KMS-11 (cell line): ENCODE measurements around the gene FCN1.
"Not testable (repeated sequence)": the region's sequence is repeated elsewhere in the genome, so short reads cannot be mapped to it uniquely, and the experiment has no call there.

Experiments used
- H2AFZ ChIP-seq: fragments of 200-600 bp; sonication (generic); 2 replicates; pipeline ENCODE4 v1.6.1; 2016; ENCODE audit warnings: antibody characterized with exemption, mixed run types, low read depth
- H3K27ac ChIP-seq: fragments of 200-600 bp; sonication (generic); 2 replicates; pipeline ENCODE4 v1.6.1; 2016; ENCODE audit warnings: mild to moderate bottlenecking, mixed run types
- H3K27me3 ChIP-seq: fragments of 200-600 bp; sonication (generic); 2 replicates; pipeline ENCODE4 v1.6.1; 2017; ENCODE audit warnings: mild to moderate bottlenecking, low read depth, mixed run types, moderate library complexity; ENCODE audit not compliant: insufficient read depth
- H3K36me3 ChIP-seq: fragments of 200-600 bp; sonication (generic); 2 replicates; pipeline ENCODE4 v1.6.1; 2017; ENCODE audit warnings: mild to moderate bottlenecking, mixed run types; ENCODE audit not compliant: insufficient read depth
- H3K4me1 ChIP-seq: fragments of 200-600 bp; sonication (generic); 2 replicates; pipeline ENCODE4 v1.6.1; 2016; ENCODE audit warnings: mild to moderate bottlenecking, low read depth, mixed run types; ENCODE audit not compliant: poor library complexity, severe bottlenecking
- H3K4me2 ChIP-seq: fragments of 200-600 bp; sonication (generic); 2 replicates; pipeline ENCODE4 v1.7.0; 2016; ENCODE audit warnings: mild to moderate bottlenecking, mixed run types
- H3K4me3 ChIP-seq: fragments of 200-600 bp; sonication (generic); IDR thresholded peaks from 2 replicates; pipeline ENCODE4 v1.6.1; 2017; ENCODE audit warnings: low read depth, low read length, mixed read lengths; ENCODE audit not compliant: insufficient read depth
- H3K79me2 ChIP-seq: fragments of 200-600 bp; sonication (generic); 2 replicates; pipeline ENCODE4 v1.6.1; 2016; ENCODE audit warnings: low read depth, mixed run types; ENCODE audit not compliant: insufficient read depth
- H3K9ac ChIP-seq: fragments of 200-600 bp; sonication (generic); 2 replicates; pipeline ENCODE4 v1.6.1; 2016; ENCODE audit warnings: mild to moderate bottlenecking, mixed run types
- H4K20me1 ChIP-seq: fragments of 200-600 bp; sonication (generic); 2 replicates; pipeline ENCODE4 v1.6.1; 2016; ENCODE audit warnings: mild to moderate bottlenecking, mixed run types; ENCODE audit not compliant: insufficient read depth
- TF ChIP-seq, protein P1 (sequence below): fragments of 200-600 bp; sonication (generic); conservative IDR thresholded peaks from 2 replicates; pipeline ENCODE4 v1.6.1; 2017; ENCODE audit warnings: low read depth, mild to moderate bottlenecking, antibody characterized with exemption, low read length, moderate library complexity, mixed read lengths

Gene FCN1

DNA sequence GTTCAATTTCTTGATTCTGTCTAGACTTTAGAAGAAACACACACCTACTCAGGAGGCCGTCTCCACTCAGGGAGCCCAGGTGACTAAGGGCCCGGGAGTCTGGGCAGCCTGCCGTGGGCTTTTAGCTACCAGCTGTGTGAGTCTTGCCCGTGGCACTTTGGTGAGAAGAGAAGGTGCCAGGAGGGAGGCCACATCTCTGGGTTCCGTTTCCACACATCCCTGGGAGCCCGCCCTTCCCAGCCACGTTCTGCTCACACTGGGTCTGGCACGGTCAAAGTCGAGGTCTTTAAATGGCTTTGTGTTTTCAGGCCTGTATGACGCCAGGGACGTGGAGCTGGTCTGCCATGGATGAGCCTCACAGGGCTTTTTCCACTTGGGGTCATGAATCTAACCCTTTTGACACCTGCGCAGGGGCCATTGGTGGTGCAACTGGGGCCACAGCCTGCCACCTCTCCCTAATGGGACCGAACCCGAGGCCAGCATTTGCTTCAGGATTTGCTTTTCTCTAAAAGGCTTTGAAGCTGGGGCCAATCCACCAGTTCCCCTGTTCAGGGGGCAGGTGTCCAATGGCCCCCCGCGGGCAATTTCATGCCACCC, 54.3 kb downstream of the FCN1 start:
- H3K9ac ChIP-seq: no peak overlapping the region

DNA sequence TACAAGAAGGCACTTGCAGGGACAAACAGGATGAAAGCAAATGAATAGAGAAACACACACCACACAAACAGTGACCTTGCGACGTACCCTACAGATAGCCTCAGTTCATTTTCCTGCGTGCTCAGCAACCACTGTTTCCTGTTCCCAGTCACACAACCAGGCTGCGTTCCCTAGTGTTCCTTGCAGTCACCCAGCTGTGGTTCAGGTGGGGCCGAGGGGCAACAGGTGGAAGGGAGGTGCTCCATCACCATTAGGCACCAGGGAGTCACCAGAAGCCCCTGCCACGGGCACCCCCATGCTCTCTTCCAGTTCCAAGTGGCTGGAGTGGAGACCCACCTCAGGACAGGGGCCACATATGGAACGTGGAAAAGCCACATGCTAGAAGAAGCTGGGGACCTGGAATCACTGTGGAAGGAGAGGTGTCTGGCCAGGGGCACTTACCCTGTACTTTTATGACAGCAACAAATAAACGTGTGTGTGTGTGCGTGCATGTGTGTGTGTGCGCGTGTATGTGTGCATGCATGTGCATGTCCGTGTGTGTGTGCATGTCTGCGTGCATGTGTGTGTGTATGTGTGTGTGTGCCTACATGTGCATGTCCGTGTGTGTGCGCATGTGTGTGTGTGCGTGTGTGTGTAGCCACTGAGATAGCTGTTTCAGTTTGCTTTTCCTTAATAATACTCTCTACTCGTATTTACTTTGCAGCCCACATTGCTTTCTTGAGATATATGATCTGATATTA, 55.9 kb downstream of the FCN1 start:
- Histone ChIP-seq H4K20me1 (no peaks in the 10 kb centered on the region), H2AFZ (no peak overlapping the region), H3K36me3 (no peaks in the 10 kb centered on the region), H3K27me3 (peaks cover 13% of the 10 kb centered on the region; the same call in 1 of the 2 replicates), H3K9ac (no peak overlapping the region), H3K79me2 (no peaks in the 10 kb centered on the region), H3K27ac (no peak overlapping the region), H3K4me2 (no peak overlapping the region), H3K4me1 (no peaks in the 10 kb centered on the region), H3K4me3 (no peak overlapping the region)
- TF ChIP-seq, protein P1, sequence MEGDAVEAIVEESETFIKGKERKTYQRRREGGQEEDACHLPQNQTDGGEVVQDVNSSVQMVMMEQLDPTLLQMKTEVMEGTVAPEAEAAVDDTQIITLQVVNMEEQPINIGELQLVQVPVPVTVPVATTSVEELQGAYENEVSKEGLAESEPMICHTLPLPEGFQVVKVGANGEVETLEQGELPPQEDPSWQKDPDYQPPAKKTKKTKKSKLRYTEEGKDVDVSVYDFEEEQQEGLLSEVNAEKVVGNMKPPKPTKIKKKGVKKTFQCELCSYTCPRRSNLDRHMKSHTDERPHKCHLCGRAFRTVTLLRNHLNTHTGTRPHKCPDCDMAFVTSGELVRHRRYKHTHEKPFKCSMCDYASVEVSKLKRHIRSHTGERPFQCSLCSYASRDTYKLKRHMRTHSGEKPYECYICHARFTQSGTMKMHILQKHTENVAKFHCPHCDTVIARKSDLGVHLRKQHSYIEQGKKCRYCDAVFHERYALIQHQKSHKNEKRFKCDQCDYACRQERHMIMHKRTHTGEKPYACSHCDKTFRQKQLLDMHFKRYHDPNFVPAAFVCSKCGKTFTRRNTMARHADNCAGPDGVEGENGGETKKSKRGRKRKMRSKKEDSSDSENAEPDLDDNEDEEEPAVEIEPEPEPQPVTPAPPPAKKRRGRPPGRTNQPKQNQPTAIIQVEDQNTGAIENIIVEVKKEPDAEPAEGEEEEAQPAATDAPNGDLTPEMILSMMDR: no peak

More for the DNA sequence above, 54.3 kb downstream of the FCN1 start:
- H4K20me1 ChIP-seq: no peaks in the 10 kb centered on the region
- no peak overlapping the region for H3K4me3 ChIP-seq
- no peak overlapping the region for H2AFZ ChIP-seq
- no peaks in the 10 kb centered on the region for H3K4me1 ChIP-seq
- peaks cover 11% of the 10 kb centered on the region; the same call in 1 of the 2 replicates for H3K27me3 ChIP-seq
- no peak overlapping the region for H3K4me2 ChIP-seq
- no peaks in the 10 kb centered on the region for H3K79me2 ChIP-seq
- TF ChIP-seq, protein P1: no peak
- no peaks in the 10 kb centered on the region for H3K36me3 ChIP-seq
- H3K27ac ChIP-seq: no peak overlapping the region

DNA sequence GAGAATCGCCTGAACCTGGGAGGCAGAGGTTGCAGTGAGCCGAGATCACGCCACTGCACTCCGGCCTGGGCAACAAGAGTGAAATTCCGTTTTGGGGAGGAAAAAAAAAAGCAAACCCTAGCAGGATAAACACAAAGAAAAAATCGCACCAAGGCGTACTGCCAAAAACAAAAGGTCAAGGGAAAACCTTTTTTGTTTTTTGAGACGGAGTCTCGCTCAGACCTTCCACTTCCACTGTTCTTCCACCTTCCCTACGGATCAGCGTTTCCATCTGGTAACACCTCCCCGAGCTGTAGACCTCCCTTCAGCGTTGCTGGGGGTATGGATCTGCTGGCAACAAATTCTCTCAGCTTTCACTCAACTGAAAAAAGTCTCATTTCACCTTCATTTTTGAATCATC, 57.2 kb downstream of the FCN1 start:
- H3K4me1 ChIP-seq: no peaks in the 10 kb centered on the region
- no peak overlapping the region for H3K4me3 ChIP-seq
- H2AFZ ChIP-seq: no peak overlapping the region
- no peaks in the 10 kb centered on the region for H3K36me3 ChIP-seq
- no peaks in the 10 kb centered on the region for H4K20me1 ChIP-seq
- peaks cover 13% of the 10 kb centered on the region; the same call in 1 of the 2 replicates for H3K27me3 ChIP-seq
- no peak overlapping the region for H3K27ac ChIP-seq
- H3K4me2 ChIP-seq: no peak overlapping the region
- H3K79me2 ChIP-seq: no peaks in the 10 kb centered on the region
- TF ChIP-seq, protein P1: no peak
- no peak overlapping the region for H3K9ac ChIP-seq

DNA sequence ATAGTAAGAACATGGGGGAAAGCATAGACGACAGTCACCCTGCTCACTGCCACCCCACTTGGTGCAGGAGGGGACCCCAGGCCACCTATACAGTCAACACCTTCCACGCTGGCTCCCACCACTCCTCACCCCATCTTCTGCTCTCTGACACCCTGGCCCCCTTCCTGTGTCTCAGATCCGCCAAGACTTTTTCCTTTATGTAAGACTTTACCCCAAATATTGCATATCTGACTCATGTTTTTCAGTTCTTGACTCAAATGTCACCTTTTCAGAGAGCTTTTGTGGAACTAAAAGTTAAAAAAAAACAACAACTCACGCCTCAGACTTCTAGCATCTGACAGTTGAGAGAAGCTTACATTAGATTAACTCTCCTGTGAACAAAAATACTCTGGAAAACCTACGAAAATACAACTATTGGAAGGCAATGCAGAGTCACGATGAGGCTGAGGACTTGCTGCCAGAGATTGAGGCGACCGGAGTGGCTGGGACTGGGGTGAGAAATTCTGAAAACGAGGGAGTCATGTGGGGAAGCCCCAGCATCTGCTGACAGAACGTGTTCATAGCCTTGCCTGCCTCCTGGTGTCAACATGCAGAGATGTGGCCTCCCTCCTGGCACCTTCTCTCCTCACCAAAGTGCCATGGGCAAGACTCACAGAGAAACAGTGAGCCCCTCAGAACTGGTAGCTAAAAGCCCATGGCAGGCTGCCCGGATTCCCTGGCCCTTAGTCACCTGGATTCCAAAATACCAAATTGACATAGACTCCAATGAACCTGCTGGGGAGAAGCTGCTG, 59.5 kb downstream of the FCN1 start:
- TF ChIP-seq, protein P1: no peak
- H3K4me2 ChIP-seq: no peak overlapping the region
- H3K4me3 ChIP-seq: no peak overlapping the region
- H3K36me3 ChIP-seq: no peaks in the 10 kb centered on the region
- H3K4me1 ChIP-seq: no peaks in the 10 kb centered on the region
- H3K27me3 ChIP-seq: peaks cover 10% of the 10 kb centered on the region; the same call in 1 of the 2 replicates
- H3K27ac ChIP-seq: no peak overlapping the region
- no peaks in the 10 kb centered on the region for H3K79me2 ChIP-seq
- H3K9ac ChIP-seq: no peak overlapping the region
- H2AFZ ChIP-seq: no peak overlapping the region
- H4K20me1 ChIP-seq: no peaks in the 10 kb centered on the region

DNA sequence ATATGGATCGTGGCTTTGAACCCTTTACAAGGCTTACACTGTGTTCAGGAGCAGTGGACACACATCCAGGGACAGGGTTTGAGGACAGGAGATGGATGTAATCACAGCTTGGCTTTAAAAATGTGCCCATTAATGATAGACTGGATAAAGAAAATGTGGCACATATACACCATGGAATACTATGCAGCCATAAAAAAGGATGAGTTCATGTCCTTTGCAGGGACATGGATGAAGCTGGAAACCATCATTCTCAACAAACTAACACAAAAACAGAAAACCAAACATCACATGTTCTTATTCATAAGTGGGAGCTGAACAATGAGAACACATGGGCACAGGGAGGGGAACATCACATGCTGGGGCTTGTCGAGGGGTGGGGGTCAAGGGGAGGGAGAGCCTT, 60.3 kb downstream of the FCN1 start:
- H4K20me1 ChIP-seq, H3K4me1 ChIP-seq, H3K9ac ChIP-seq, H3K4me3 ChIP-seq, H3K79me2 ChIP-seq, H3K27ac ChIP-seq, H3K36me3 ChIP-seq, H2AFZ ChIP-seq, H3K4me2 ChIP-seq: not testable (repeated sequence)
- H3K27me3 ChIP-seq: peaks cover 10% of the 10 kb centered on the region; the same call in 1 of the 2 replicates
